ENCODE data around the gene RAB14. TPM values are rescaled to one million over a fixed set of nuclear protein-coding genes. Genes with fewer than 3 reads are reported as not detected.

RAB14 gene
- 10 to 100 TPM in 11 of 12 donors, not detected in 1; 51.5 to 77.2 (median 62.0) TPM for polyA plus RNA-seq (ENCODE audit: insufficient read length in 12 of 12)
- long read RNA-seq, donor 1, full-length matches to known transcripts, result 36 of 61 reads
- long read RNA-seq, donor 1, partial matches to known transcripts, result 25 of 61 reads
- long read RNA-seq, donor 1, other reads (novel, unspliced or antisense), result 0 of 61 reads
- long read RNA-seq, donor 2, full-length matches to known transcripts, result 29 of 29 reads
- long read RNA-seq, donor 2, partial matches to known transcripts, result 0 of 29 reads
- long read RNA-seq, donor 2, other reads (novel, unspliced or antisense), result 0 of 29 reads
- long read RNA-seq, donor 3, full-length matches to known transcripts, result 15 of 47 reads
- long read RNA-seq, donor 3, partial matches to known transcripts, result 32 of 47 reads
- long read RNA-seq, donor 3, other reads (novel, unspliced or antisense), result 0 of 47 reads
- long read RNA-seq, donor 4, full-length matches to known transcripts, result 7 of 232 reads
- long read RNA-seq, donor 4, partial matches to known transcripts, result 197 of 232 reads
- long read RNA-seq, donor 4, other reads (novel, unspliced or antisense), result 28 of 232 reads
- long read RNA-seq, donor 5, result 0 reads
- long read RNA-seq, donor 6, full-length matches to known transcripts, result 13 of 13 reads
- long read RNA-seq, donor 6, partial matches to known transcripts, result 0 of 13 reads
- long read RNA-seq, donor 6, other reads (novel, unspliced or antisense), result 0 of 13 reads
- long read RNA-seq, donor 7, full-length matches to known transcripts, result 10 of 10 reads
- long read RNA-seq, donor 7, partial matches to known transcripts, result 0 of 10 reads
- long read RNA-seq, donor 7, other reads (novel, unspliced or antisense), result 0 of 10 reads
- long read RNA-seq, donor 8, full-length matches to known transcripts, result 25 of 25 reads
- long read RNA-seq, donor 8, partial matches to known transcripts, result 0 of 25 reads
- long read RNA-seq, donor 8, other reads (novel, unspliced or antisense), result 0 of 25 reads
- long read RNA-seq, donor 9, full-length matches to known transcripts, result 17 of 17 reads
- long read RNA-seq, donor 9, partial matches to known transcripts, result 0 of 17 reads
- long read RNA-seq, donor 9, other reads (novel, unspliced or antisense), result 0 of 17 reads
- long read RNA-seq, donor 10, full-length matches to known transcripts, result 26 of 566 reads
- long read RNA-seq, donor 10, partial matches to known transcripts, result 455 of 566 reads
- long read RNA-seq, donor 10, other reads (novel, unspliced or antisense), result 85 of 566 reads
- long read RNA-seq, donor 11, full-length matches to known transcripts, result 22 of 22 reads
- long read RNA-seq, donor 11, partial matches to known transcripts, result 0 of 22 reads
- long read RNA-seq, donor 11, other reads (novel, unspliced or antisense), result 0 of 22 reads

GRCh38 chr9:121201738-121202533, at the start of gene RAB14:
Gene RAB14 (minus strand): TSS chr9:121201869. CDS start chr9:121193412, 8,457 bp downstream.
- peak; percentile 99 for DNase-seq

- DNase-seq, result no peak
Observed at GRCh38 chr9:121249563-121249962, 47.9 kb upstream of the RAB14 start.

GRCh38 chr9:121246821-121247561, 45.3 kb upstream of the RAB14 start:
- no peak for DNase-seq

GRCh38 chr9:121242959-121243346, 41.3 kb upstream of the RAB14 start:
- DNase-seq, result no peak

GRCh38 chr9:121242219-121242958, 40.7 kb upstream of the RAB14 start:
- DNase-seq, result no peak

- DNase-seq, result no peak
Observed at GRCh38 chr9:121240472-121241135, 38.9 kb upstream of the RAB14 start.

DNA sequence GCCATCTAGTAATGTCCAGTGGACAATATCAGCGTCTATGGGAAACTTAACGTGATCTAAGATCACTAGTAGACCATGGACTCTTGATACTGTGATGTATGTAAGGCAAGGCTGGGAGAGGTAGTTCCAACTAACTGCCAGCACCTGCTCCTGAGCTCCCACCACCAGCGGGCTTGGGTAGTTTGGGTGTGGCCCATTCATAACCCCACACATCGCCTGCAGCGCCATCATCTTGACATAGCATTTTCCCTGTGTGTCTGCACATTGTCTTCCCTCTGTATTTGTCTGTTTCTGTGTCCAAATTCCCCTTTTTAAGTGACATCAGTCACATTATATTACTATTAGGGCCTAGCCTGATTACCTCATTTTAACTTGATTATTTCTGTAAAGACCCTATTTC, 38.2 kb upstream of the RAB14 start:
- no peak for DNase-seq

DNA sequence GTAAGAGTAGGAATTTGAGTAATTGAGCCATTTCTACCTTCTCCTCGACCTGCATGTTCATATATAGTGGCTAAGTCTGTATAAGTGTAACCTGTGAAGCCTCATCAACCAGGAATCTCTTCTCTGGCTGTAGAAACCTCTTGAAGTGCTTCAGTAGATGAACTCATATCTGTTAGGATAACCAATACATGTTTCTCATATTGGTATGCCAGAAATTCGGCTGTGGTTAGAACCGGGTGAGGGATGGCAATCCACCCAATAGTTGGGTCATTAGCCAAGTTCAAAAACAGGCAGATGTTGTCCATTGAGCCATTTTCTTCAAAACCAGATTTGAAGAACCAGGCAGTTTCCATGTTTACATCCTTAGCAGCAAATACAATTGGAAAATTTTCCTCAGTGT, 37.4 kb upstream of the RAB14 start:
- DNase-seq, result no peak

DNA sequence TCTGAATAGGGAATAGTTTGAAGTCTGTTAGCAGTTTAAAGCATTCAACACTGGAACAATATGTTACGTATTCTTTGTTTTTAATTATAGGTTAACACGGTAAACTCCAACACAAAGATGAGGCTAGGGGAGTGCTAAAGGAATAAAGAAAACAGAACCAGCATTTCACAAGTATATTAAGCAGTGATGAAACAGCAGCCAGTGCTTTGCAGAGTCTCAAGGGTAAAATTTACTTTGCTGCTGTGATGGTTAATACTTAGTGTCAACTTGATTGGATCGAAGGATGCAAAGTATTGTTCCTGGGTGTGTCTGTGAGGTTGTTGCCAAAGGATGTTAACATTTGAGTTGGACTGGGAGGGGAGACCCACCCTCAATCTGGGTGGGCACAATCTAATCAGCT, 36.2 kb upstream of the RAB14 start:
- no peak for DNase-seq

GRCh38 chr9:121235512-121235911, 33.8 kb upstream of the RAB14 start:
- DNase-seq, result no peak

DNA sequence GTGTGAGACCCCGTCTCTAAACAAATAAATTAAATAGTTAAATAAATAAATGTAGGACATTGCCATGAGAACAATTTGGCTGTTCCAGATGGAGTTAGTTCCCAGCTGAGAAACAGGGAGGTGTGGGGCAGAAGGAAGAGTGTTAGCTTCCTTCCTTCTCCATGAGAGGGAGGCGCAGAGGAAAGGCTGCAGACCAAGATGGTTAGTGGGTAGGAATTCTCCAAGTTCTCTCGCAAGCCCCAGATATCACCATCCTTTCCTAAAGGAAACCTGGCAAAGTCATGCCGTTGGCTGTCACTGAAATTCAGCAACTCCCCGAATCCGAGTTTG, 33.1 kb upstream of the RAB14 start:
- DNase-seq, result no peak

DNA sequence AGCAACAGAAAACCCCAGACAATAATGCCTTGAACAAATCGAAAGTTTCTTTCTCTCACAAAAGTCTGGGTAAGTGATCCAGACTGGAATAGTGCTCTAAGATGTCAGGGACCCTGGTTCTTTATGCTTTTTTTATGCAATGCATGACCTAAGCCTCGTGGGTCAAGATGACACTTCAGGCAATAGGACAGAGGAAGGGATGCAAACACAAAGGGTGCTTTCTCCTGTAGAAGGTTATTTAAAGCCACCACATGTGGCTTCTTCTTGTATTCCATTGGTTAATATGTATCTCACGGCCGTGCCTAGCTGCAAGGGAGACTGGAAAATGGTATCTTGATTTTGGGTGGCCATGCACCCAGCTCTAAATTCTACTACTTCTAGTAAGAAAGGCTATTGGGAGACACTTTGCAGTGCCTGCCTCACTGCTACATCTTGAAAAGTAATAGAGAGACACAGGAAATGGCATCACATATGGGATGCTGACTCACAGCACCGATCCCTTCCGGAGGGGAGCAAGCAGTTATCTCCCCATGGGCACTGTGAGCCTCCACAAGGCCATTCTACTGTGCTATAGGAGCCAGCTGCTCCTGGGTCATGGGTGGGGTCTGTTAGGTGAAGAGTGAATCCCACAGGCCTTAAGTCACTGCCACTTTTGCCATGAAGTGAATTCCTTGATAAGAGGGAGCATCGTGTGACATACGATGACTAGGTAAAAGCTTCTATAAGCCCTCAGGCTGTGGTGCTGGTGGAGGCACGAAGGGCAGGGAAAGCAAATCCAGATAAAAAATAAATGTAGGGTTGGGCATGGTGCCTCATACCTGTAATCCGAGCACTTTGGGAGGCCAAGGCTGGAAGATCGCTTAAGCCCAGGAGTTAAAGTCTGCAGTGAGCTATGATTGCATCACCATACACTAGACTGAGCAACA, 32.5 kb upstream of the RAB14 start:
- no peak for DNase-seq

- DNase-seq, result no peak
Observed at GRCh38 chr9:121232251-121232650, 30.6 kb upstream of the RAB14 start.

- no peak for DNase-seq
Observed at GRCh38 chr9:121230256-121230655, 28.6 kb upstream of the RAB14 start.

DNA sequence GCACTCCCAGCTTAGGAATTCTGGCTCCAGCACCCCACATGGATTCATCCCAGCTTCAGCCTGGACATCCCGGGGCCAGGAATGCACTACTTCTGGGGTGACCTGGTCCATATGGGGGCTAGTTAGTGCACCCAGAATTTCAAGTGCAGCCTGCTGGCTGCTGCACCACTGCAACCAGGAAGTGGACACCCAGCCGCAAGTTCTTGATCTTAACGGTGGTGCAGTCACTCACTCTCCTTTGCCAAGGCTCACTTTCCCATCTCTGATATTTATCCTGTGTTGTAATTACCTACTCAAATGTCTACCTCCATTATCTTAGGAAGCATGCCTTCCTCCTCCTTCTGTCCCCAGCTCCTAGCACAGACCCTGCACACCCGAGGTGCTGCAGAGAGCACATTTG, 26.2 kb upstream of the RAB14 start:
- no peak for DNase-seq

- DNase-seq, result no peak
Observed at GRCh38 chr9:121226175-121226574, 24.5 kb upstream of the RAB14 start.

GRCh38 chr9:121225240-121225639, 23.6 kb upstream of the RAB14 start:
- no peak for DNase-seq
